B cell (primary cell): Measurements from ENCODE around the gene HOXB1. TPM values are rescaled to one million over a fixed set of nuclear protein-coding genes. Genes with fewer than 3 reads are reported as not detected.

Experiments used
- ATAC-seq: fragments of 200-7000 bp; cut with Tn5 transposase; one replicate; pipeline ENCODE4 v1.10.0; 2021; ENCODE audit warnings: low read depth, mild to moderate bottlenecking, moderate number of reproducible peaks, moderate library complexity
- CTCF ChIA-PET: fragments of 350-600 bp; sonication (Branson Sonifier 250); formaldehyde crosslinking; loops from one replicate; lab custom pipeline; 2021; ENCODE audit warnings: antibody characterized with exemption, inconsistent platforms; lab: Charles Lee
- POLR2A ChIA-PET: fragments of 350-600 bp; sonication (Branson Sonifier 250); formaldehyde crosslinking; loops from one replicate; lab custom pipeline; 2021; ENCODE audit warnings: antibody characterized with exemption; lab: Charles Lee
- DNase-seq: peaks from one replicate; pipeline ENCODE4 v3.0.0; 2013
- H2AFZ ChIP-seq: 2 replicates; pipeline ENCODE4 v1.6.1; 2012; ENCODE audit warnings: mild to moderate bottlenecking, low read depth, low read length; ENCODE audit not compliant: insufficient read depth, poor library complexity, severe bottlenecking
- H3K27ac ChIP-seq, 2 donors: 1 replicate in 1 of 2; 2 replicates in 1 of 2; pipeline ENCODE4 v1.5.1; 2012 to 2013; ENCODE audit warnings: low read length in 2 of 2, mild to moderate bottlenecking in 2 of 2, moderate library complexity in 1 of 2
- H3K27me3 ChIP-seq, 4 experiments: fragments of 200-600 bp in 1 of 4; sonication (generic) in 1 of 4; replicated peaks in 1 of 4; 1 replicate in 2 of 4; 2 replicates in 2 of 4; pipeline versions ENCODE4 v1.6.1 to v1.7.0; 2013 to 2016; ENCODE audit warnings: low read length in 3 of 4, mild to moderate bottlenecking in 2 of 4, mixed read lengths in 1 of 4, moderate library complexity in 1 of 4; ENCODE audit not compliant: insufficient read depth in 4 of 4, control insufficient read depth in 3 of 4; ENCODE audit errors: control extremely low read depth in 1 of 4
- H3K36me3 ChIP-seq, 2 experiments: replicated peaks in 1 of 2; 1 replicate in 1 of 2; 2 replicates in 1 of 2; pipeline versions ENCODE4 v1.6.1 to v1.7.1; 2013; ENCODE audit warnings: low read length in 1 of 2; ENCODE audit not compliant: insufficient read depth in 2 of 2, control insufficient read depth in 1 of 2; ENCODE audit errors: control extremely low read depth in 1 of 2, extremely low read depth in 1 of 2
- H3K4me1 ChIP-seq, 2 donors: fragments of 200-600 bp in 1 of 2; sonication (generic) in 1 of 2; 1 replicate in 1 of 2; 2 replicates in 1 of 2; pipeline versions ENCODE4 v1.5.1 to v1.6.1; 2013 to 2017; ENCODE audit warnings: low read length in 2 of 2; ENCODE audit not compliant: control insufficient read depth in 2 of 2, insufficient read depth in 2 of 2
- H3K4me2 ChIP-seq: replicated peaks from 2 replicates; pipeline ENCODE3; 2012; ENCODE audit warnings: mild to moderate bottlenecking, low read depth, low read length; ENCODE audit not compliant: poor library complexity, severe bottlenecking
- H3K4me3 ChIP-seq, 5 experiments: fragments of 200-600 bp in 1 of 5; sonication (generic) in 1 of 5; 1 replicate in 3 of 5; 2 replicates in 2 of 5; pipeline versions ENCODE4 v1.5.1 to v1.7.0; 2011 to 2016; ENCODE audit warnings: low read length in 4 of 5, mild to moderate bottlenecking in 4 of 5, low read depth in 2 of 5, control low read depth in 1 of 5, moderate library complexity in 1 of 5; ENCODE audit not compliant: insufficient read depth in 1 of 5; ENCODE audit errors: control extremely low read depth in 1 of 5, extremely low read depth in 1 of 5
- H3K79me2 ChIP-seq: fragments of 200-600 bp; sonication (generic); one replicate; pipeline ENCODE4 v1.6.0; 2016; ENCODE audit warnings: low read length; ENCODE audit not compliant: control insufficient read depth, insufficient read depth
- H3K9ac ChIP-seq: fragments of 200-600 bp; sonication (generic); 2 replicates; pipeline ENCODE4 v1.6.1; 2017; ENCODE audit warnings: mild to moderate bottlenecking, low read length, moderate library complexity
- H3K9me3 ChIP-seq, 3 donors: one replicate each; pipeline versions ENCODE4 v1.6.1 to v1.7.1; 2013; ENCODE audit warnings: low read length in 2 of 3; ENCODE audit not compliant: control insufficient read depth in 2 of 3, insufficient read depth in 1 of 3; ENCODE audit errors: control extremely low read depth in 1 of 3
- H4K20me1 ChIP-seq: 2 replicates; pipeline ENCODE4 v1.6.0; 2012; ENCODE audit warnings: mild to moderate bottlenecking, low read length; ENCODE audit not compliant: insufficient read depth, control insufficient read depth, poor library complexity, severe bottlenecking
- H3K27ac Mint-ChIP-seq: one replicate; pipeline ENCODE4 v1.8.0; 2021; ENCODE audit warnings: mixed read lengths
- H3K27me3 Mint-ChIP-seq: one replicate; pipeline ENCODE4 v1.8.0; 2021; ENCODE audit warnings: mixed read lengths
- H3K4me1 Mint-ChIP-seq: one replicate; pipeline ENCODE4 v1.8.0; 2021; ENCODE audit warnings: mixed read lengths
- H3K4me3 Mint-ChIP-seq: one replicate; pipeline ENCODE4 v1.8.0; 2021; ENCODE audit warnings: mixed read lengths
- H3K9me3 Mint-ChIP-seq: one replicate; pipeline ENCODE4 v1.8.0; 2022; ENCODE audit warnings: mixed read lengths; ENCODE audit not compliant: insufficient read depth
- CTCF ChIP-seq: fragments of 200-600 bp; IDR thresholded peaks from one replicate; pipeline ENCODE4 v1.8.0; 2022; ENCODE audit warnings: antibody characterized with exemption, mild to moderate bottlenecking
- EZH2 ChIP-seq: IDR thresholded peaks from 2 replicates; pipeline ENCODE4 v1.6.1; 2012; ENCODE audit warnings: borderline replicate concordance, low read depth, mild to moderate bottlenecking, moderate library complexity, low read length; ENCODE audit not compliant: insufficient read depth, poor library complexity, severe bottlenecking
- WGBS: methylation state at CpG from one replicate; pipeline ENCODE4 v1.1.5; 2013; ENCODE audit warnings: missing lambda C conversion rate; ENCODE audit not compliant: insufficient coverage; 5-methylcytosine and 5-hydroxymethylcytosine counted together
- intact Hi-C: fragments of 100-400 bp; cut with micrococcal nuclease; formaldehyde crosslinking; loops from one replicate; pipeline ENCODE4 v1.10.0; 2022
- polyA plus RNA-seq: library from polyadenylated mRNA; depleted of rRNA; stranded (reverse); fragments of >200 nt; gene quantifications from 2 replicates; pipeline ENCODE4 v1.2.3, GENCODE V29; 2012
- total RNA-seq, 2 donors: library from RNA; stranded (reverse); fragments of 120-200 nt in 1 of 2; gene quantifications; 1 replicate in 1 of 2; 2 replicates in 1 of 2; pipeline versions ENCODE4 v1.2.3 to v1.2.4, GENCODE V29; 2013 to 2022

The HOXB1 gene
- total and polyA plus RNA-seq, 2 donors (not counting 1 experiment from before 2014, with no cell fraction given) = not detected

- Histone ChIP-seq H3K9me3 (peaks cover 0 to 4% (median 0%) of the 10 kb centered on the region in 3 donors), H3K4me1 (peaks cover 11 to 12% of the 10 kb centered on the region in 2 donors), H3K9ac (no peak overlapping the region), H2AFZ (no peak overlapping the region), H3K36me3 (no peaks in the 10 kb centered on the region), H3K4me3 (no peak overlapping the region), H4K20me1 (no peaks in the 10 kb centered on the region), H3K79me2 (no peaks in the 10 kb centered on the region), H3K27me3 (peaks cover 0 to 26% (median 12%) of the 10 kb centered on the region in 4 experiments), H3K27ac (no peak overlapping the region), H3K4me2 (no peak overlapping the region)
- Mint-ChIP-seq H3K4me1 (peaks cover 9% of the 10 kb centered on the region), H3K27ac (no peak overlapping the region), H3K4me3 (no peak overlapping the region), H3K27me3 (peaks cover 41% of the 10 kb centered on the region), H3K9me3 (no peaks in the 10 kb centered on the region)
- POLR2A ChIA-PET = no interaction called here
- ATAC-seq (no peak), DNase-seq (no peak)
- TF ChIP-seq CTCF = no peak
- no peak for TF ChIP-seq EZH2
- WGBS = no CpG with 5 or more reads among the region's 2 CpGs
- intact Hi-C loops = loop anchor here (10.0 kb wide), 1 partner anchor 48 kb away; the partner anchor contains the start of gene HOXB2
- CTCF ChIA-PET = interaction anchor here (1.4 kb wide), 1 partner anchor 16 kb away, joined by 4 read pairs; no protein-coding TSS in a partner anchor
Observed at GRCh38 chr17:48497103-48497502, 33.7 kb downstream of the HOXB1 start.

- Histone ChIP-seq H3K79me2 (no peaks in the 10 kb centered on the region), H3K36me3 (no peaks in the 10 kb centered on the region), H3K4me1 (peaks cover 19 to 22% of the 10 kb centered on the region in 2 donors), H3K27me3 (peaks cover 0 to 24% (median 12%) of the 10 kb centered on the region in 4 experiments), H3K4me2 (no peak overlapping the region), H2AFZ (no peak overlapping the region), H3K4me3 (no peak overlapping the region), H3K9me3 (peaks cover 0 to 4% (median 0%) of the 10 kb centered on the region in 3 donors), H4K20me1 (no peaks in the 10 kb centered on the region), H3K9ac (no peak overlapping the region), H3K27ac (no peak overlapping the region)
- ChIA-PET POLR2A (interaction anchor here (0.5 kb wide), 1 partner anchor 340 kb away, joined by 5 read pairs; no protein-coding TSS in a partner anchor), CTCF (interaction anchor here (1.0 to 1.2 kb wide), 2 partner anchors 13 to 99 kb away, joined by 3 read pairs; no protein-coding TSS in a partner anchor)
- no peaks in the 10 kb centered on the region for H3K9me3 Mint-ChIP-seq
- H3K27ac Mint-ChIP-seq = no peak overlapping the region
- no peak for TF ChIP-seq CTCF
- no peak for TF ChIP-seq EZH2
- peaks cover 20% of the 10 kb centered on the region for H3K4me1 Mint-ChIP-seq
- ATAC-seq = no peak
- no peak for DNase-seq
- intact Hi-C loops = loop anchor here (10.0 kb wide), 1 partner anchor 50 kb away; the partner anchor contains the start of gene HOXB2
- 98% methylated on average over 7 of the region's 8 CpGs for WGBS
- peaks cover 50% of the 10 kb centered on the region for H3K27me3 Mint-ChIP-seq
- H3K4me3 Mint-ChIP-seq = peak overlapping the region; percentile 26
Observed at GRCh38 chr17:48494335-48494734, 36.5 kb downstream of the HOXB1 start.
